Fibroblast of pulmonary artery (primary cell): ENCODE data around the gene SCYGR3.
"Not testable (repeated sequence)": the region's sequence is repeated elsewhere in the genome, so short reads cannot be mapped to it uniquely, and the experiment has no call there.

Experiments
- DNase-seq: peaks from one replicate; pipeline ENCODE4 v3.0.0-alpha.2; 2010; ENCODE audit warnings: low read depth
- H3K4me3 ChIP-seq: replicated peaks from 2 replicates; pipeline ENCODE4 v1.5.1; 2011; ENCODE audit warnings: low read depth, mild to moderate bottlenecking, control low read depth, low read length, moderate library complexity
- TF ChIP-seq, protein P1 (sequence below): IDR thresholded peaks from 2 replicates; pipeline ENCODE4 v1.5.1; 2011; ENCODE audit warnings: mild to moderate bottlenecking, control low read depth, low read length, inconsistent platforms; ENCODE audit errors: missing control alignments

The SCYGR3 gene

DNA sequence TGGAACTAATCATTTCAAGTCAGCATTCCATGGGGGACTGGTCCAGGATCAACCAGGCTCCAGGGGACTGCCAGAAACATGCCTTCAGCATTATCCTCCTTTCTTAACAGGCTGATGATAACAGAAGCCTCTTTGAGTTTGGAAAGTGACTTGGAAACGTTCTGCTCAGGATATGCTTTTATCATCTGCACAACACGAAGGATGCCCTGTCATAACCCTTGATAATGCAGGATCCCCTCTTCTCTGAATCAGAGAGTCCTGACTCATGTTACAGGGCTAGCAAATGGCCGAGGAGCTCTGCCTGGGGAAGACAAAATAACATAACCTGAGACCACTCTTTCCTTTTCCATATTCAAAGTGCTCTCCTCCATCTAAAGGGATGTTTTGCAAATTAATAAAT, 6.7 kb downstream of the SCYGR3 start:
- no peak for DNase-seq
- no peak overlapping the region for H3K4me3 ChIP-seq
- TF ChIP-seq, protein P1, sequence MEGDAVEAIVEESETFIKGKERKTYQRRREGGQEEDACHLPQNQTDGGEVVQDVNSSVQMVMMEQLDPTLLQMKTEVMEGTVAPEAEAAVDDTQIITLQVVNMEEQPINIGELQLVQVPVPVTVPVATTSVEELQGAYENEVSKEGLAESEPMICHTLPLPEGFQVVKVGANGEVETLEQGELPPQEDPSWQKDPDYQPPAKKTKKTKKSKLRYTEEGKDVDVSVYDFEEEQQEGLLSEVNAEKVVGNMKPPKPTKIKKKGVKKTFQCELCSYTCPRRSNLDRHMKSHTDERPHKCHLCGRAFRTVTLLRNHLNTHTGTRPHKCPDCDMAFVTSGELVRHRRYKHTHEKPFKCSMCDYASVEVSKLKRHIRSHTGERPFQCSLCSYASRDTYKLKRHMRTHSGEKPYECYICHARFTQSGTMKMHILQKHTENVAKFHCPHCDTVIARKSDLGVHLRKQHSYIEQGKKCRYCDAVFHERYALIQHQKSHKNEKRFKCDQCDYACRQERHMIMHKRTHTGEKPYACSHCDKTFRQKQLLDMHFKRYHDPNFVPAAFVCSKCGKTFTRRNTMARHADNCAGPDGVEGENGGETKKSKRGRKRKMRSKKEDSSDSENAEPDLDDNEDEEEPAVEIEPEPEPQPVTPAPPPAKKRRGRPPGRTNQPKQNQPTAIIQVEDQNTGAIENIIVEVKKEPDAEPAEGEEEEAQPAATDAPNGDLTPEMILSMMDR, result no peak

- no peak overlapping the region for H3K4me3 ChIP-seq
- TF ChIP-seq, protein P1, result no peak
- peak; percentile 56 for DNase-seq
Observed at GRCh38 chr2:227606476-227606875, 8.2 kb downstream of the SCYGR3 start.

- no peak for DNase-seq
- H3K4me3 ChIP-seq, result no peak overlapping the region
- TF ChIP-seq, protein P1, result no peak
Observed at GRCh38 chr2:227602358-227602757, 12.3 kb downstream of the SCYGR3 start.

DNA sequence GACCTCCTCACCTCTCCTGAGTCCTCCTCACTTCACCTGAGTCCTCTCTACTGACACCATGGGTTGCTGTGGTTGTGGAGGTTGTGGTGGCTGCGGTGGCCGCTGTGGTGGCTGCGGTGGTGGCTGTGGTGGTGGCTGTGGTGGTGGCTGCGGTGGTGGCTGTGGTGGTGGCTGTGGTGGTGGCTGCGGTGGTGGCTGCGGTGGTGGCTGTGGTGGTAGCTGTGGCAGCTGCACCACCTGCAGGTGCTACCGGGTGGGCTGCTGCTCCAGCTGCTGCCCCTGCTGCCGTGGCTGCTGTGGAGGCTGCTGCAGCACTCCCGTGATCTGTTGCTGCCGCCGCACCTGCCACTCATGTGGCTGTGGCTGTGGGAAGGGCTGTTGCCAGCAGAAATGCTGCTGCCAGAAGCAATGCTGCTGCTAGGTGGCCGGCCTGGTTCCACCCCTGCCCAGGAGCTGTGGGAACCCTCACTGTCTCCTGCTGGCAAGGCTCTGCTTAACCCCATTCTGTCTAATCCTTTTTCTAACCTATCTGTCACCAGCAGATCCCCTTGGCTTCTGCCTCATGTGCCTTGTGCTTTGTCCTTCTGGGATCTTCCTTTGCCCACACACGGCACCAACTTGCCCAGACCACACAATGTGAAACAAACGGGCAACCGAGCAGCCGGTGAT, 15.7 kb downstream of the SCYGR3 start, which contains the start of gene SCYGR2:
Gene SCYGR2, plus strand, starts transcription at position 59 of the 669 bp plus-strand sequence. Its CDS starts 0 bp downstream, at position 59.
- DNase-seq, result not testable (repeated sequence)

GRCh38 chr2:227597998-227598397, 16.6 kb downstream of the SCYGR3 start:
- no peak overlapping the region for H3K4me3 ChIP-seq
- TF ChIP-seq, protein P1, result no peak
- no peak for DNase-seq

More for the DNA sequence above, 15.7 kb downstream of the SCYGR3 start, which contains the start of gene SCYGR2:
- H3K4me3 ChIP-seq, result not testable (repeated sequence)

DNA sequence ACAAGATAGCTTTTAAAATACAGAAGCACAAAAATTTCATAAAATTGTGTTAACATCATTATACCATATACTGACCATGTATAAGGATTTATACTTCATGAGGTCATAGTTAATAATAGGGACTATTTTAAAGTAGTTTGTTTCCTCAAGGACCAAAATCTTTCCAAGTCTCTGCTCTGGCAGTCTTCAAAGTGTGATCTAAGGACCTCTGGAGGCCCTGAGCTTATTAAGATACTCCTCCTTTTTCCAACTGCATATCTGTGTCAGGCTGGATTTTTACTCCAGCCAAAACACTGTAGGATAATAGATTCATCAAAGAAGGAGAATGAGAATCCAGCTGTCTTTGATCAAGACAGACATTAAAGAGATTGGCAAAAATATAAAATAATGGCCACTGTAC, 17.6 kb downstream of the SCYGR3 start:
- TF ChIP-seq, protein P1, result no peak
- no peak for DNase-seq
- H3K4me3 ChIP-seq, result no peak overlapping the region

DNA sequence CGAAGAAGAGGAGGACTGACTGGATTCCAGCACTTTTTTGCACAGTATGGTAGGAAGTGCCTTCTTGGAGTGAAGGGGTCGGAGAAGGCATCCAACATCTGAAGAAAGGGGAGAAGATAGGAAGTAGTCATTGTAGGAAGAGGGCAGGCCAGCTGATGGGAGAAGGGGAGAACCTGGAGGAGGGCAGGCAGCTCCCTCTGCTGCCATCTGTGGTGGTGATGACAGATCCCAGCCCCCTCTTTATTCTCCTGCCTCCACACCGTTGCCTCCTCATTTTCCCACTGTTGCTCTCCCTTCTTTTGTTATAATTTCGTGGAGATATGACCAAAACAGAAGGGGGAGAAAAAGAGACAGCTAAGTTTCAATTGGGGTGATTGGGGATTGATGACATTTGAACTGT, 18.8 kb downstream of the SCYGR3 start:
- TF ChIP-seq, protein P1, result no peak
- H3K4me3 ChIP-seq, result no peak overlapping the region
- no peak for DNase-seq
